T-cell (primary cell): ENCODE results near the gene TMEM200B. TPM values are rescaled to one million over a fixed set of nuclear protein-coding genes. Genes with fewer than 3 reads are reported as not detected.
"Not testable (repeated sequence)": the region's sequence is repeated elsewhere in the genome, so short reads cannot be mapped to it uniquely, and the experiment has no call there.

Experiments used
- ATAC-seq, 4 experiments: fragments of 200-7000 bp in 3 of 4; fragments of 150-1000 bp in 1 of 4; cut with Tn5 transposase; replicated peaks in 1 of 4; 1 replicate in 3 of 4; 2 replicates in 1 of 4; pipeline ENCODE4 v1.10.0; 2021; ENCODE audit warnings: moderate library complexity in 3 of 4, mild to moderate bottlenecking in 2 of 4, moderate number of reproducible peaks in 1 of 4
- CTCF ChIA-PET, 2 donors: fragments of 300-600 bp; sonication (Branson Sonifier 250); formaldehyde crosslinking; loops; one replicate each; lab custom pipeline; 2022; ENCODE audit warnings: antibody characterized with exemption in 2 of 2; lab: Charles Lee
- POLR2A ChIA-PET, 2 donors: fragments of 300-600 bp; sonication (Branson Sonifier 250); formaldehyde crosslinking; loops; one replicate each; lab custom pipeline; 2022; ENCODE audit warnings: antibody characterized with exemption in 2 of 2; lab: Charles Lee
- DNase-seq, 35 experiments: peaks; one replicate each; pipeline versions ENCODE4 v3.0.0 to v3.0.0-alpha.2; 2013 to 2023
- H3K27ac ChIP-seq: one replicate; pipeline ENCODE4 v1.5.1; 2013; ENCODE audit warnings: low read length
- H3K27me3 ChIP-seq, 2 experiments: replicated peaks in 1 of 2; 1 replicate in 1 of 2; 2 replicates in 1 of 2; pipeline versions ENCODE4 v1.6.1 to v1.7.0; 2013; ENCODE audit warnings: low read length in 1 of 2, mixed read lengths in 1 of 2; ENCODE audit not compliant: control insufficient read depth in 2 of 2, insufficient read depth in 2 of 2; ENCODE audit errors: extremely low read depth in 1 of 2
- H3K36me3 ChIP-seq, 2 donors: 1 replicate in 1 of 2; 2 replicates in 1 of 2; pipeline versions ENCODE4 v1.6.1 to v1.7.0; 2013; ENCODE audit warnings: low read length in 1 of 2; ENCODE audit not compliant: control insufficient read depth in 2 of 2, insufficient read depth in 1 of 2; ENCODE audit errors: extremely low read depth in 1 of 2
- H3K4me1 ChIP-seq, 2 experiments: 1 replicate in 1 of 2; 2 replicates in 1 of 2; pipeline versions ENCODE4 v1.6.1 to v1.7.0; 2013; ENCODE audit warnings: low read length in 2 of 2, mixed read lengths in 1 of 2; ENCODE audit not compliant: insufficient read depth in 2 of 2, control insufficient read depth in 1 of 2; ENCODE audit errors: extremely low read depth in 1 of 2
- H3K4me3 ChIP-seq, 2 donors: 1 replicate in 1 of 2; 2 replicates in 1 of 2; pipeline versions ENCODE4 v1.5.1 to v1.7.0; 2013; ENCODE audit warnings: mild to moderate bottlenecking in 2 of 2, low read length in 1 of 2, moderate library complexity in 1 of 2; ENCODE audit not compliant: control insufficient read depth in 1 of 2; ENCODE audit errors: extremely low read depth in 1 of 2
- H3K9me3 ChIP-seq: 2 replicates; pipeline ENCODE4 v1.7.0; 2013
- H3K27ac Mint-ChIP-seq, 2 donors: one replicate each; pipeline ENCODE4 v1.8.0; 2020 to 2021; ENCODE audit warnings: mild to moderate bottlenecking in 2 of 2, mixed read lengths in 2 of 2
- H3K27me3 Mint-ChIP-seq, 2 donors: one replicate each; pipeline ENCODE4 v1.8.0; 2021 to 2022; ENCODE audit warnings: mixed read lengths in 2 of 2
- H3K36me3 Mint-ChIP-seq: one replicate; pipeline ENCODE4 v1.8.0; 2021; ENCODE audit warnings: mixed read lengths
- H3K4me1 Mint-ChIP-seq, 3 donors: one replicate each; pipeline ENCODE4 v1.8.0; 2020 to 2022; ENCODE audit warnings: mixed read lengths in 3 of 3, mild to moderate bottlenecking in 1 of 3
- H3K4me3 Mint-ChIP-seq, 3 donors: one replicate each; pipeline ENCODE4 v1.8.0; 2020 to 2022; ENCODE audit warnings: mild to moderate bottlenecking in 3 of 3, mixed read lengths in 3 of 3, moderate library complexity in 3 of 3
- H3K9me3 Mint-ChIP-seq, 3 donors: one replicate each; pipeline ENCODE4 v1.8.0; 2020 to 2022; ENCODE audit warnings: mixed read lengths in 3 of 3
- WGBS: methylation state at CpG from one replicate; pipeline ENCODE4 v1.1.5; 2013; ENCODE audit warnings: missing lambda C conversion rate; ENCODE audit not compliant: insufficient coverage; 5-methylcytosine and 5-hydroxymethylcytosine counted together
- total RNA-seq, 35 experiments: library from RNA in 6 of 35; stranded (reverse) in 6 of 35; fragments of 120-200 nt in 1 of 35; gene quantifications; one replicate each; pipeline versions ENCODE4 v1.2.1 to v1.2.4 and lab custom pipeline; 2013 to 2026

The TMEM200B gene
- total RNA-seq, 5 donors from 2014 or later (not counting 1 experiment from before 2014, with no cell fraction given): 0.12 to 0.16 (median 0.16) TPM; not detected in 2

DNA sequence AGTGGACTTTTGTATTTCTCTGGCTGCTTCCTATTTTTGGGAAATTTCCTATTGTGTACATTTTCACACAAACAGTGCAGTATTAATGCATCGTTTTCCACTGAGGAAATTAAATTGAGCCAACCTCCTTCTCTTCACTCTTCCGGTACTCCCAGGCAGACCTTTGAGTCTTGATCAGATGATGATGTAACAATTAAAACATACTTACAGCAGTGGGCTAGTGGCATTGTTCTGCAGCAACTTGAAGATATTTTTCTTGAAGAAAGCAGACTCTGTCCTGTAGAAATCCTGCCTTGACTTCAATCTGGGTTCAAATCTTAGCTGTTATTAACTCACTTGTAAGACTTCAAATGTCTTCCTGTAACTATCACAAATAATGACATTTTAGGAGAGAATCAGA lies 19.0 kb upstream of the TMEM200B start:
- Mint-ChIP-seq H3K4me1 (no peaks in the 10 kb centered on the region), H3K36me3 (peaks cover 24% of the 10 kb centered on the region), H3K4me3 (no peak overlapping the region), H3K9me3 (no peaks in the 10 kb centered on the region), H3K27ac (no peak overlapping the region), H3K27me3 (no peaks in the 10 kb centered on the region)
- DNase-seq (no peak), ATAC-seq (no peak)
- Histone ChIP-seq H3K9me3 (no peaks in the 10 kb centered on the region), H3K27ac (no peak overlapping the region), H3K4me3 (no peak overlapping the region), H3K4me1 (no peaks in the 10 kb centered on the region), H3K27me3 (no peaks in the 10 kb centered on the region), H3K36me3 (peaks cover 0 to 21% of the 10 kb centered on the region in 2 donors)
- WGBS: no CpG with 5 or more reads among the region's 2 CpGs
- ChIA-PET CTCF (interaction anchor here in 1 of 2 donors (0.5 kb wide), 1 partner anchor 409 kb away, joined by 3 read pairs; no protein-coding TSS in a partner anchor), POLR2A (no interaction called here)

DNA sequence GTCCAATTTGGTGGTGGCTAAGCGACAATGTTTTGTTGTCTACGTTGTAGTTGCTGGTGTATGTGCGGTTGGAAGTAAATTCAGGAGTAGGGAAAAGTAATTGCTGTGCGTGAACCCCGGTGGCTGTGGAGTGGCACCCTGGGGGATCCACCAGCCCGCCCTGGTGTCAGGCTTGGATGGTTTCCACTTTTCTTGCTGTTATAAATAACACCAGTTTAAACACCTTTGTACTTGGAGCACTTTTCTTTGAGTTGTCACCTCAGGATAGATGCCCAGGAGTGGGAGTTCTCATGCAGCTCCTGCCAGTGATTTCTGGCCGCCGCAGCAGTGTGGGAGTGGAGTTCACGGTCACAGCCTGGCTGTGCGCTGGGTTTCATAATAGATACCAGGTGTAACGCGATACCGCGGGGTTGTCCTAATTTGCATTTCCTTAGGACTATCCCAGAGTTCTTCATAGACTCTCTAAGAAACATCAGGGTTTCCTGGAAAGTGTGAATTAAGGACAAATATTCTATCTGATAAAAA lies 12.8 kb upstream of the TMEM200B start:
- Mint-ChIP-seq H3K36me3 (no peaks in the 10 kb centered on the region), H3K9me3 (no peaks in the 10 kb centered on the region), H3K4me3 (no peak overlapping the region), H3K27me3 (peaks cover 0 to 13% of the 10 kb centered on the region in 2 donors), H3K4me1 (peaks cover 0 to 5% (median 4%) of the 10 kb centered on the region in 3 donors), H3K27ac (no peak overlapping the region)
- no peaks in the 10 kb centered on the region for H3K4me1 ChIP-seq
- no peaks in the 10 kb centered on the region for H3K9me3 ChIP-seq
- ATAC-seq (no peak), DNase-seq (no peak)
- H3K4me3 ChIP-seq: no peak overlapping the region
- 100% methylated on average over 2 of the region's 14 CpGs for WGBS
- POLR2A ChIA-PET: no interaction called here
- no peak overlapping the region for H3K27ac ChIP-seq
- H3K27me3 ChIP-seq: peaks cover 0 to 22% of the 10 kb centered on the region in 2 experiments
- CTCF ChIA-PET: no interaction called here
- no peaks in the 10 kb centered on the region for H3K36me3 ChIP-seq

DNA sequence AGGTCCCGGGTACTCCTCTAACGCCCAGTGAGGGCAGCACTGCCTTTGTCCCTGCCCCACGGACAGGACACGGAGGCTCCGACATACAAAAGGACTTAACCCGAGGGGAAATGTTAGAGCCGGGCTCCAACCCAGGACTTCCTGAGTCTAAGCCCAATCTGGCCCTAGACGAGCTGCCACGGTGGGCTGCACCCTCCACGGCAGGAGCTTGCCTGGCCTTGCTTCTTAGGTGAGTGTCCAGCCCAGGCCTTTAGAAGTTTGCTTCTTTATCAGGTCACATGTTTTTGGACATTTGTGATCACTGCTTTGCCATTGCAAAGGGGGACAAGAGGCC lies 11.0 kb upstream of the TMEM200B start:
- Mint-ChIP-seq H3K27ac (no peak overlapping the region), H3K9me3 (no peaks in the 10 kb centered on the region), H3K4me3 (peak overlapping the region in 1 of 3 donors; percentile 41), H3K36me3 (no peaks in the 10 kb centered on the region), H3K4me1 (peaks cover 0 to 5% (median 4%) of the 10 kb centered on the region in 3 donors), H3K27me3 (peaks cover 0 to 13% of the 10 kb centered on the region in 2 donors)
- 80% methylated on average over 10 of the region's 10 CpGs for WGBS
- H3K27me3 ChIP-seq: peaks cover 0 to 26% of the 10 kb centered on the region in 2 experiments
- no peaks in the 10 kb centered on the region for H3K4me1 ChIP-seq
- ChIA-PET CTCF (no interaction called here), POLR2A (no interaction called here)
- no peak overlapping the region for H3K4me3 ChIP-seq
- no peak for DNase-seq
- H3K36me3 ChIP-seq: no peaks in the 10 kb centered on the region
- no peak overlapping the region for H3K27ac ChIP-seq
- H3K9me3 ChIP-seq: no peaks in the 10 kb centered on the region
- no peak for ATAC-seq

DNA sequence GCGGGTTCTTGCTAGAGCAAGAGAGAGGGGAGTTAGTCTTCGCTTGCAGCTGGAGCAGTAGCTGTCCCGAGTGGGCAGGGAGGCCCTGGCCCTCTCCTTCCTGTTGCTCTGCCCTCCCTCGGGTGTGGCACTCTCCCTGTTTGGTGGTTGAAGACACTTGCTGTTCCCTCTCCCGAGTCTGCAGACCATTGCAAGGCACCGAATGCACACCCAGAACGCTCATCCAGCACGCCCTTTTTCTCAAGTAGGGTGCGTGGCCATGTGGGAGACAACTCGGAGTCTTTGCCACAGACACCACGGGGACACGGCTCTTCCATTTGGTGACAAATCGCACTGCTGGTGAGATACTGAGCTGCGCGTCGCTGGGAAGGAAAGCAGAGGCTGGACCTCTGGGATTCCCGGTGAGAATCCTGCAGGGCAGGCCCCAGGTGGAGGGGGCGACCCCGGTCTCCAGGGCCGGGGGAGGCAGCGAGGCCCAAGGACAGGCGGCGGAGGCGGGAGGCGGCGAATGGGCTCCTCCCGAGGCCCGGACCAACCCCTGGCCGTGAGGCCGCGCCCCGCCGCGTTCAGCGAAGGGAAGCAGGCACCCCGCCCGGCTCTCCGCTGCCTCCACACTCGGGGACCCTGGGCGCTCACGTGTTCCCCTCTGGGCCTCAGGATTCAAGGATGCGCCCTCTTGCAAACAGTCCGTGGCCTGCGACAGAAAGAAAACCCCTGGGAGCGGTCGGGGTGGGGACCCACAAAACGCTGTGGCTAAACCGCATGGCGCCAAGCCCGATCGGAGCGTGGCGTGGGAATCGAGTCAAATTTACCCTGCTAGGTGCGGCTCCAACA lies 10.4 kb upstream of the TMEM200B start:
- DNase-seq: no peak
- H3K36me3 Mint-ChIP-seq: no peaks in the 10 kb centered on the region
- 61% methylated on average over 55 of the region's 55 CpGs for WGBS
- peaks cover 0 to 5% (median 4%) of the 10 kb centered on the region in 3 donors for H3K4me1 Mint-ChIP-seq
- peak; percentile 32 to 51 (median 38) for ATAC-seq
- H3K4me1 ChIP-seq: no peaks in the 10 kb centered on the region
- H3K9me3 ChIP-seq: no peaks in the 10 kb centered on the region
- no peak overlapping the region for H3K27ac Mint-ChIP-seq
- no peak overlapping the region for H3K27ac ChIP-seq
- ChIA-PET CTCF (no interaction called here), POLR2A (no interaction called here)
- no peaks in the 10 kb centered on the region for H3K9me3 Mint-ChIP-seq
- peaks cover 0 to 27% of the 10 kb centered on the region in 2 experiments for H3K27me3 ChIP-seq
- H3K4me3 ChIP-seq: no peak overlapping the region
- H3K36me3 ChIP-seq: no peaks in the 10 kb centered on the region
- peak overlapping the region; percentile 9 to 41 (median 30) for H3K4me3 Mint-ChIP-seq
- H3K27me3 Mint-ChIP-seq: peaks cover 0 to 13% of the 10 kb centered on the region in 2 donors

DNA sequence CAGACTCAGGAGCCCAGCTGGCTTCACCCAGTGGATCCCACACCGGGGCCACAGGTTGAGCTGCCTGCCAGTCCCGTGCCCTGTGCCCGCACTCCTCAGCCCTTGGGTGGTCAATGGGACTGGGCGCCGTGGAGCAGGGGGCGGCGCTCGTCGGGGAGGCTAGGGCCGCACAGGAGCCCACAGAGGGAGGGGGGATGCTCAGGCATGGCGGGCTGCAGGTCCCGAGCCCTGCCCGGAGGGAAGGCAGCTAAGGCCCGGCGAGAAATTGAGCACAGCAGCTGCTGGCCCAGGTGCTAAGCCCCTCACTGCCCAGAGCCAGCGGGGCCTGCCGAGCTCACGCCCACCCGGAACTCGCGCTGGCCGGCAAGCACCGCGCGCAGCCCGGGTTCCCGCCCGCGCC lies 7.4 kb upstream of the TMEM200B start:
- not testable (repeated sequence) for H3K9me3 Mint-ChIP-seq, DNase-seq
- CTCF ChIA-PET: interaction anchor here in 1 of 2 donors (1.6 kb wide), 1 partner anchor 11 kb away, joined by 3 read pairs; no protein-coding TSS in a partner anchor

DNA sequence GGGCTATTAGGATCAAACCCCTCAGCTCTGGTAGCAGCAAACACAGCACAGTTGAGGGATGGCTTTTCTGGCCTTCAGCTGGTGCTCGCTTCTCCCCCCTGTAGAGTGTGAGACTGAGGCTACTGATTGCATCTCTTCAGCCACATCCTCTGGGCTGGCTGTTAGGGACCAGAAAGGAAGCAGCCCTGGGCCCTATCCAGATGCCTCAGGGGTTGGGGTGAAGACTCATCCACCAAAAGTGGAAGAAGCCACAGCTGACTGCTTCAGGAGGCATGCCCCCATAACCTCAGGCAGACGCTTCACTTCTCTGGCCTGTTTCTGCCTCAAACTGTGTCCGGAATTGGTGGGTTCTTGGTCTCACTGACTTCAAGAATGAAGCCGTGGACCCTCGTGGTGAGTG lies 6.2 kb upstream of the TMEM200B start:
- no peak overlapping the region for H3K27ac ChIP-seq
- H3K4me1 Mint-ChIP-seq: peaks cover 3 to 15% (median 14%) of the 10 kb centered on the region in 3 donors
- 66% methylated on average over 4 of the region's 5 CpGs for whole genome bisulfite sequencing
- POLR2A ChIA-PET: no interaction called here
- no peaks in the 10 kb centered on the region for H3K36me3 Mint-ChIP-seq
- no peak for ATAC-seq
- DNase-seq: no peak
- CTCF ChIA-PET: no interaction called here
- H3K9me3 Mint-ChIP-seq: no peaks in the 10 kb centered on the region
- H3K4me1 ChIP-seq: peaks cover 0 to 2% of the 10 kb centered on the region in 2 experiments
- H3K27ac Mint-ChIP-seq: no peak overlapping the region
- H3K27me3 ChIP-seq: peaks cover 0 to 46% of the 10 kb centered on the region in 2 experiments
- H3K4me3 ChIP-seq: no peak overlapping the region
- H3K36me3 ChIP-seq: no peaks in the 10 kb centered on the region
- peaks cover 11 to 26% of the 10 kb centered on the region in 2 donors for H3K27me3 Mint-ChIP-seq
- no peaks in the 10 kb centered on the region for H3K9me3 ChIP-seq
- H3K4me3 Mint-ChIP-seq: no peak overlapping the region

More for the DNA sequence above, 7.4 kb upstream of the TMEM200B start:
- H3K4me1 ChIP-seq, H3K4me1 Mint-ChIP-seq, H3K9me3 ChIP-seq, H3K27ac Mint-ChIP-seq, H3K36me3 Mint-ChIP-seq, H3K27ac ChIP-seq, H3K4me3 Mint-ChIP-seq, H3K4me3 ChIP-seq, H3K36me3 ChIP-seq, ATAC-seq: not testable (repeated sequence)
- peaks cover 2 to 16% of the 10 kb centered on the region in 2 donors for H3K27me3 Mint-ChIP-seq
- WGBS: 96% methylated on average over 19 of the region's 29 CpGs
- H3K27me3 ChIP-seq: peaks cover 0 to 37% of the 10 kb centered on the region in 2 experiments
- POLR2A ChIA-PET: interaction anchor here in 1 of 2 donors (0.6 kb wide), 1 partner anchor 9 kb away, joined by 3 read pairs; no protein-coding TSS in a partner anchor
